ENCODE data around the gene ABHD11. TPM values are rescaled to one million over a fixed set of nuclear protein-coding genes. Genes with fewer than 3 reads are reported as not detected.
A peak's percentile ranks its signal among the peaks of the same experiment; 100 is the strongest.

Gene ABHD11
- total and polyA plus RNA-seq, 2 donors (not counting 1 experiment from before 2014, with no cell fraction given) = 23.2 to 26.2 TPM

- peak; percentile 89 for ATAC-seq (ENCODE audit: low read depth)
- WGBS (ENCODE audit: insufficient coverage) = 1% methylated on average over 80 of the region's 96 CpGs
These were observed 19.4 kb downstream of the ABHD11 start, which contains the start of gene STX1A for GRCh38 chr7:73718905-73719805. Gene STX1A, minus strand, starts transcription at chr7:73719669. Its CDS starts 38 bp downstream, at chr7:73719631.

More at GRCh38 chr7:73718905-73719805, 19.4 kb downstream of the ABHD11 start, which contains the start of gene STX1A:
- Histone ChIP-seq H3K4me1 (ENCODE audit: control insufficient read depth in 2 of 2, insufficient read depth in 2 of 2, low read length in 2 of 2) (peaks cover 25 to 31% of the 10 kb centered on the region in 2 donors), H3K9ac (ENCODE audit: low read length) (peak within 1 kb of the TSS; percentile 69), H3K27ac (ENCODE audit: low read length in 2 of 2) (no peak within 1 kb of the TSS), H4K20me1 (ENCODE audit: control insufficient read depth, insufficient read depth, low read length, poor library complexity, severe bottlenecking) (peaks cover 12% of the 10 kb centered on the region), H3K4me2 (replicated peaks; ENCODE audit: low read depth, low read length, poor library complexity, severe bottlenecking) (peak within 1 kb of the TSS; percentile 97), H3K4me3 (ENCODE audit: control extremely low read depth in 1 of 5, extremely low read depth in 1 of 5, insufficient read depth in 1 of 5, low read depth in 2 of 5, low read length in 4 of 5) (peak within 1 kb of the TSS; percentile 15 to 70 (median 59)), H3K36me3 (replicated peaks in 1 of 2; ENCODE audit: control extremely low read depth in 1 of 2, control insufficient read depth in 1 of 2, extremely low read depth in 1 of 2, insufficient read depth in 2 of 2, low read length in 1 of 2) (no peaks in the 10 kb centered on the region), H3K79me2 (ENCODE audit: control insufficient read depth, insufficient read depth, low read length) (no peaks in the 10 kb centered on the region), H2AFZ (ENCODE audit: insufficient read depth, low read depth, low read length, poor library complexity, severe bottlenecking) (peak within 1 kb of the TSS; percentile 79), H3K9me3 (ENCODE audit: control extremely low read depth in 1 of 3, control insufficient read depth in 2 of 3, insufficient read depth in 1 of 3, low read length in 2 of 3) (peaks cover 0 to 11% (median 0%) of the 10 kb centered on the region in 3 donors), H3K27me3 (replicated peaks in 1 of 4; ENCODE audit: control extremely low read depth in 1 of 4, control insufficient read depth in 3 of 4, insufficient read depth in 4 of 4, low read length in 3 of 4) (peaks cover 0 to 57% (median 25%) of the 10 kb centered on the region in 4 experiments)
- ChIA-PET POLR2A (interaction anchor here (0.9 kb wide), 1 partner anchor 124 kb away, joined by 5 read pairs; no protein-coding TSS in a partner anchor), CTCF (interaction anchor here (0.5 to 1.6 kb wide), 4 partner anchors 10 to 112 kb away, joined by 4 to 6 read pairs (median 5); partner anchors contain the start of gene ABHD11)
- intact Hi-C loops (cut with micrococcal nuclease) = loop anchor here (1.0 to 5.0 kb wide), 5 partner anchors 12 to 141 kb away; partner anchors contain the start of genes ABHD11, BUD23, DNAJC30 and TBL2
- H3K27me3 Mint-ChIP-seq = peaks cover 27% of the 10 kb centered on the region
- H3K9me3 Mint-ChIP-seq (ENCODE audit: insufficient read depth) = no peaks in the 10 kb centered on the region
- H3K4me1 Mint-ChIP-seq = peaks cover 20% of the 10 kb centered on the region
- peak within 1 kb of the TSS; percentile 83 for H3K4me3 Mint-ChIP-seq
- no peak for TF ChIP-seq CTCF (IDR thresholded peaks at IDR 0.05)
- TF ChIP-seq EZH2 (IDR thresholded peaks at IDR 0.05; ENCODE audit: borderline replicate concordance, insufficient read depth, low read depth, low read length, poor library complexity, severe bottlenecking) = no peak
- H3K27ac Mint-ChIP-seq = peak within 1 kb of the TSS; percentile 37
- DNase-seq = peak; percentile 82
